Loucy (cell line): ENCODE data around the gene NPSR1.

Experiments used
- H2AFZ ChIP-seq: fragments of 200-600 bp; sonication (generic); 2 replicates; pipeline ENCODE4 v1.6.0; 2016; ENCODE audit warnings: antibody characterized with exemption, mild to moderate bottlenecking, low read length, moderate library complexity
- H3F3A ChIP-seq: fragments of 200-600 bp; 2 replicates; pipeline ENCODE4 v1.6.0; 2016; ENCODE audit warnings: antibody characterized with exemption, low read depth, mild to moderate bottlenecking
- H3K27me3 ChIP-seq: fragments of 200-600 bp; sonication (generic); 2 replicates; pipeline ENCODE4 v1.6.1; 2014; ENCODE audit warnings: low read length, mild to moderate bottlenecking; ENCODE audit not compliant: insufficient read depth, poor library complexity, severe bottlenecking
- H3K36me3 ChIP-seq: fragments of 200-600 bp; sonication (generic); 2 replicates; pipeline ENCODE4 v1.6.1; 2016; ENCODE audit warnings: low read length; ENCODE audit not compliant: insufficient read depth
- H3K4me1 ChIP-seq: fragments of 200-600 bp; sonication (generic); 2 replicates; pipeline ENCODE4 v1.5.1; 2014; ENCODE audit warnings: low read length, mild to moderate bottlenecking; ENCODE audit not compliant: insufficient read depth, poor library complexity, severe bottlenecking
- H3K4me2 ChIP-seq: fragments of 200-600 bp; sonication (generic); 2 replicates; pipeline ENCODE4 v1.6.0; 2014; ENCODE audit warnings: antibody characterized with exemption, low read length, low read depth, mild to moderate bottlenecking; ENCODE audit not compliant: poor library complexity, severe bottlenecking
- H3K4me3 ChIP-seq: fragments of 200-600 bp; sonication (generic); 2 replicates; pipeline ENCODE4 v1.5.1; 2014; ENCODE audit warnings: low read length, mild to moderate bottlenecking, mixed read lengths; ENCODE audit not compliant: poor library complexity, severe bottlenecking
- H3K79me2 ChIP-seq: fragments of 200-600 bp; sonication (generic); 2 replicates; pipeline ENCODE4 v1.6.1; 2014; ENCODE audit warnings: low read length; ENCODE audit not compliant: insufficient read depth
- H3K9ac ChIP-seq: fragments of 200-600 bp; sonication (generic); 2 replicates; pipeline ENCODE4 v1.6.0; 2014; ENCODE audit warnings: mild to moderate bottlenecking, low read depth, low read length, moderate library complexity; ENCODE audit not compliant: poor library complexity, severe bottlenecking
- H3K9me2 ChIP-seq: fragments of 200-600 bp; sonication (generic); replicated peaks from 2 replicates; pipeline ENCODE4 v1.6.1; 2016; ENCODE audit warnings: low read depth, low read length, mixed read lengths
- H3K9me3 ChIP-seq: fragments of 200-600 bp; sonication (generic); 2 replicates; pipeline ENCODE4 v1.6.1; 2014; ENCODE audit warnings: mild to moderate bottlenecking, antibody characterized with exemption, low read length, low read depth; ENCODE audit not compliant: insufficient read depth
- H4K20me1 ChIP-seq: fragments of 200-600 bp; sonication (generic); 2 replicates; pipeline ENCODE4 v1.6.0; 2014; ENCODE audit warnings: antibody characterized with exemption, low read length, mild to moderate bottlenecking; ENCODE audit not compliant: insufficient read depth, poor library complexity, severe bottlenecking
- CTCF ChIP-seq: fragments of 200-600 bp; sonication (generic); conservative IDR thresholded peaks from 2 replicates; pipeline ENCODE4 v1.5.1; 2014; ENCODE audit warnings: mild to moderate bottlenecking, antibody characterized with exemption, low read length
- EZH2phosphoT487 ChIP-seq: fragments of 200-600 bp; IDR thresholded peaks from 2 replicates; pipeline ENCODE4 v1.6.1; 2018; ENCODE audit warnings: antibody characterized with exemption, mild to moderate bottlenecking, moderate library complexity, borderline replicate concordance

NPSR1 gene

GRCh38 chr7:34842782-34843181 is 184.8 kb downstream of the NPSR1 start:
- no peaks in the 10 kb centered on the region for H3K36me3 ChIP-seq
- no peak overlapping the region for H3K4me3 ChIP-seq
- TF ChIP-seq CTCF (no peak), EZH2phosphoT487 (no peak)
- no peak overlapping the region for H3K4me2 ChIP-seq
- no peaks in the 10 kb centered on the region for H4K20me1 ChIP-seq
- H3K4me1 ChIP-seq: peaks cover 6% of the 10 kb centered on the region
- no peak overlapping the region for H3K9ac ChIP-seq
- H3K27me3 ChIP-seq: no peaks in the 10 kb centered on the region
- no peaks in the 10 kb centered on the region for H3K9me2 ChIP-seq
- H2AFZ ChIP-seq: no peak overlapping the region
- no peaks in the 10 kb centered on the region for H3F3A ChIP-seq
- H3K9me3 ChIP-seq: no peaks in the 10 kb centered on the region
- H3K79me2 ChIP-seq: no peaks in the 10 kb centered on the region

DNA sequence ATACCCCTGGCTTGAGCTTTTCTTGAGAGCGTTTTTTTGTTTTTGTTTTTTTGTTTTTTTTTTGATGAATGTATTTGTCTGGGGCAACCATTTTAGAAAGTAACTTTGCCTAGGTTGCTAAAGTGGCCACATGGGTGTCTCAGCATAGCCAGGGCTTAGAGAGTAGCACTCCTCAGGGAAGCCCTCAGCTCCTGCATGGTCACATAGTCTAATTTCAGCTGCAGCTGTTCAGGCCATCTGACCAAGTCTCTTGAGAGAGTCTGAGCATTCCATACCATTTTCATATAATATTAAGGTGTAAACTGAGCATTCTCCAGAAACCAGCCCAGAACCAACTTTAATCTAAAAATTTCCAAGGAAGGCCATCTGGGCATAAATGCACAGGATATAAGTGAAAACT is 186.4 kb downstream of the NPSR1 start:
- no peak overlapping the region for H3K4me2 ChIP-seq
- no peak for TF ChIP-seq CTCF
- no peak for TF ChIP-seq EZH2phosphoT487

DNA sequence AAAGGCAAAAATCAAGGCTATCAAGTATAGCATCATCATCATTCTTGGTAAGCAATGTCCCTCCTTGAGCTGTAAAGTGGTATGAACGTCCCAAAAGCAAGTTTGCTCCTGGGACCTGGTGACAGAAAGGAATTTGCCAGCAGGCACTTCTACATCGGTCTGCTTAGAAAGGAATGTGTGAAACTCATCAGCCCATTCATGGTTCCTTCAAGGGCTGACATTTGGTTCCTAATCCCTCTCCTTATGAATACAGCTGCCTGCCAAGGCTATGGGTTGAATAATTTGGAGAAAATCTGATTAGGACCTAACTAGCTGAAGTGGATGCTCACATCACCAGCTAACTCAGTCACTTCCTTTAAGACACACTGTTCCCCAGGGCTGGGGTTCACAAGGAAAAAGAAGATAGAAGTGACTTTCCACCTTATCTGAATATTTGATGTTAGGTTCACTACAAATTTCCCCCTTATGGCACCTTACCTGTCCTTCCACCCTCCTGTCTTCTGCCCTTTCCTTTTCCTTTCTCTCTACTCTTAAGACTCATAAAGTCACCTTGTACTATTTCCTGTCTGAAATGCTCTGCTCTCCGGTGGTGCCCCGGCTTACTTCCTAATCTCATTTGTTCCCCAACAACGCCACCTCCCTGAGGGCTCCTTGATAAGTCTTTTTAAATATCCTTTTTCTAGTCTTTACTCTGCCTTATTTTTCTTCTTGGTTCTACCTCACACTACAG is 187.1 kb downstream of the NPSR1 start:
- Histone ChIP-seq H3K4me1 (peaks cover 2% of the 10 kb centered on the region), H2AFZ (no peak overlapping the region; the same call in 1 of the 2 replicates), H3K4me2 (peak overlapping the region; percentile 0), H3K79me2 (no peaks in the 10 kb centered on the region), H4K20me1 (no peaks in the 10 kb centered on the region), H3F3A (no peaks in the 10 kb centered on the region), H3K9me2 (no peaks in the 10 kb centered on the region), H3K27me3 (no peaks in the 10 kb centered on the region), H3K4me3 (no peak overlapping the region), H3K9ac (no peak overlapping the region), H3K9me3 (no peaks in the 10 kb centered on the region), H3K36me3 (no peaks in the 10 kb centered on the region)
- no peak for TF ChIP-seq CTCF
- TF ChIP-seq EZH2phosphoT487: no peak

More for the DNA sequence above, 186.4 kb downstream of the NPSR1 start:
- Histone ChIP-seq H3K27me3 (no peaks in the 10 kb centered on the region), H3K36me3 (no peaks in the 10 kb centered on the region), H3K79me2 (no peaks in the 10 kb centered on the region), H3F3A (no peaks in the 10 kb centered on the region), H2AFZ (no peak overlapping the region), H4K20me1 (no peaks in the 10 kb centered on the region), H3K9me2 (no peaks in the 10 kb centered on the region), H3K4me1 (peaks cover 2% of the 10 kb centered on the region), H3K9me3 (no peaks in the 10 kb centered on the region), H3K9ac (no peak overlapping the region), H3K4me3 (no peak overlapping the region)
